ENCODE results near the gene MISP.

DNA sequence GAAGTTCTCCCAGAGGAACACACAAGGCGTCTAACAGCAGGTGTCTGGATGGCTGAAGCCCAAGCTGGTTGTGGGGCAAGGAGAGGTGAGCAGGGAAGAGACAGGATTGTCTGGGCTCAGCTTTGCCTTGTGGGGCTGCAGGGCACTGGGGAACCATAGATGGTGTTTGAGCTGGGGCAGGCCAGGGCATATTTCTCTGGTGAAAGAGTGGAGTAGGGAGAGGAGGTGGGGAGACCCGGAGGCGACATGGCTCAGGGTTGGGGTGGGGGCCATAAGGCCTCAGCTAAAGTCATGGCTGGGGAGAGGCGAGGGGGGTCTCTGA, 47.6 kb upstream of the MISP start:
- TF ChIP-seq, protein P1, sequence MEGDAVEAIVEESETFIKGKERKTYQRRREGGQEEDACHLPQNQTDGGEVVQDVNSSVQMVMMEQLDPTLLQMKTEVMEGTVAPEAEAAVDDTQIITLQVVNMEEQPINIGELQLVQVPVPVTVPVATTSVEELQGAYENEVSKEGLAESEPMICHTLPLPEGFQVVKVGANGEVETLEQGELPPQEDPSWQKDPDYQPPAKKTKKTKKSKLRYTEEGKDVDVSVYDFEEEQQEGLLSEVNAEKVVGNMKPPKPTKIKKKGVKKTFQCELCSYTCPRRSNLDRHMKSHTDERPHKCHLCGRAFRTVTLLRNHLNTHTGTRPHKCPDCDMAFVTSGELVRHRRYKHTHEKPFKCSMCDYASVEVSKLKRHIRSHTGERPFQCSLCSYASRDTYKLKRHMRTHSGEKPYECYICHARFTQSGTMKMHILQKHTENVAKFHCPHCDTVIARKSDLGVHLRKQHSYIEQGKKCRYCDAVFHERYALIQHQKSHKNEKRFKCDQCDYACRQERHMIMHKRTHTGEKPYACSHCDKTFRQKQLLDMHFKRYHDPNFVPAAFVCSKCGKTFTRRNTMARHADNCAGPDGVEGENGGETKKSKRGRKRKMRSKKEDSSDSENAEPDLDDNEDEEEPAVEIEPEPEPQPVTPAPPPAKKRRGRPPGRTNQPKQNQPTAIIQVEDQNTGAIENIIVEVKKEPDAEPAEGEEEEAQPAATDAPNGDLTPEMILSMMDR (IDR thresholded peaks at IDR 0.05; ENCODE audit: low read length): no peak
- no peak for TF ChIP-seq EZH2 (IDR thresholded peaks at IDR 0.05; ENCODE audit: borderline replicate concordance, low read length)

Measured in OCI-LY1 (cell line).